ENCODE results near the gene RALGPS1.

The RALGPS1 gene

DNA sequence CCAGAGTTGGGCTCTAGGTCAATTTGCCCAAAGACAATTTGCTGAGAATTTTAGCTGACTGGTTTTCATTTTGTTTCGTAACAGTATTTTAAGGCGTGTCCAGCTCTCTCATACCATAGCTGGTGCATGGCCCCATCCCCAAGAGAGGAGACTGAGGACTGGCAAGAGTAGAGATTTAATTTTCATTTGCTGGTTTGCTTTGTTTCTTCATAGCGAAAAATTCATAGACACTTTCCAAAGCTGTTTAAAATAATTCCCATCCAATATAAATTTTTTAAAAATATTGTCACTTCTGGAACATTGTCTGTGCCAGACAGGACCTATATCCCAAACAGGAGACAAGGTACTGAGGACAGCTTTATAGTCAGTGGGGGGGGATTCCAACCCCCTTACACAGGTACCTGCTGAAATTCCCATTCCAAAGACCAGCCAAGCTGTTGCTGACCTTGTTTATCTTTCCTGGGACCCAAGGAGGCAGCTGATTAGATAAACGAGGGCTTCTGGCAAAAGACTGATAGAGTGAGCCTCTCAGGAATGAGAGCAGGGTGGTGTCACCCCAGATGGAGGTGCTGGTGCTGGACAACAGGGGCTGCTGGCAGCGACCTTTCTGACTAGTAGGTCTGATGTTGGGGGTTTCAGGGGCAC is 214.6 kb downstream of the RALGPS1 start:
- no peak overlapping the region for H3K27ac Mint-ChIP-seq
- H3K27me3 Mint-ChIP-seq, result no peaks in the 10 kb centered on the region

DNA sequence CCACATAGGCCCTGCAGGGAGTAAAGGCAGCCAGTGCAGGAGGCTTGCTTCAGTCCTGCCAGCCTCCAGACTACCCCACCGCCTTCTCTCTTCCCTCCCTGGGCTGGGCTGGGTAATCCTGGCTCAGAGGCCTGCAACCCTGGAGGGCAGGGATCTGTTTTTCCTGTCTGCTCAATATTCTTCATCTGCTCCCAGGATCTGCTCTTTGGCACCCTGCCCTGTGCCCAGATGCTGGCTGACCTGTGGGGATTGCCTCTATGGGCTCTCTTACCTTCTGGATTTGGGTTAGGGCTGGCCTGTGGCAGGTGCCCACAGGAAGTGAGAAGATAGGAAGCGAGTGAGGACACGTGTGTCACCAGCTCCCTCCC is 215.1 kb downstream of the RALGPS1 start:
- no peak overlapping the region for H3K4me3 Mint-ChIP-seq
- peaks cover 2% of the 10 kb centered on the region for H3K36me3 Mint-ChIP-seq
- no peak overlapping the region for H3K27ac Mint-ChIP-seq
- no peaks in the 10 kb centered on the region for H3K4me1 Mint-ChIP-seq (ENCODE audit: low read depth)
- H3K9me3 Mint-ChIP-seq (ENCODE audit: low read depth), result no peaks in the 10 kb centered on the region
- no peaks in the 10 kb centered on the region for H3K27me3 Mint-ChIP-seq

More for the DNA sequence above, 214.6 kb downstream of the RALGPS1 start:
- Mint-ChIP-seq H3K4me1 (ENCODE audit: low read depth) (no peaks in the 10 kb centered on the region), H3K4me3 (no peak overlapping the region), H3K36me3 (peaks cover 2% of the 10 kb centered on the region), H3K9me3 (ENCODE audit: low read depth) (no peaks in the 10 kb centered on the region)

DNA sequence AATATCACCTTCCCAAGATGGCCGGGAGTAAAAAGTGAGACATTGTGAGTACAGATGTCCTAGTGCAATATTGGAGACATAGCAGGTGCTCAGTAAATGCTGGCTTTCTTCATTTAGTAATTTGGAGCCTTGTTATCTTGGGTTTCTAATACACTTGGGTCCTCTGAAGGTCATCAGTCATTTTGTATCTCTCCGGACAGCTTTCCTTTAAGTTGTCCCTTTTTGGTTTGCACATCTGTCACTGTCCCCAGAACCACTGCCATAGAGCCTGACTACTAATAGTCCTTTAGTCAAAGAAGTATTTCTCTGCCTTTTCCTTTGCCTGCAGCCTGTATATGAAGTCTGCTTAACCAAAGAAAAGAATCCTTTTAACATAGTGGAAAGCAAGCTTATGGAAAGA is 215.7 kb downstream of the RALGPS1 start:
- H3K4me1 Mint-ChIP-seq (ENCODE audit: low read depth), result no peaks in the 10 kb centered on the region
- peaks cover 2% of the 10 kb centered on the region for H3K36me3 Mint-ChIP-seq
- no peaks in the 10 kb centered on the region for H3K27me3 Mint-ChIP-seq
- no peaks in the 10 kb centered on the region for H3K9me3 Mint-ChIP-seq (ENCODE audit: low read depth)
- H3K27ac Mint-ChIP-seq, result no peak overlapping the region
- H3K4me3 Mint-ChIP-seq, result no peak overlapping the region

DNA sequence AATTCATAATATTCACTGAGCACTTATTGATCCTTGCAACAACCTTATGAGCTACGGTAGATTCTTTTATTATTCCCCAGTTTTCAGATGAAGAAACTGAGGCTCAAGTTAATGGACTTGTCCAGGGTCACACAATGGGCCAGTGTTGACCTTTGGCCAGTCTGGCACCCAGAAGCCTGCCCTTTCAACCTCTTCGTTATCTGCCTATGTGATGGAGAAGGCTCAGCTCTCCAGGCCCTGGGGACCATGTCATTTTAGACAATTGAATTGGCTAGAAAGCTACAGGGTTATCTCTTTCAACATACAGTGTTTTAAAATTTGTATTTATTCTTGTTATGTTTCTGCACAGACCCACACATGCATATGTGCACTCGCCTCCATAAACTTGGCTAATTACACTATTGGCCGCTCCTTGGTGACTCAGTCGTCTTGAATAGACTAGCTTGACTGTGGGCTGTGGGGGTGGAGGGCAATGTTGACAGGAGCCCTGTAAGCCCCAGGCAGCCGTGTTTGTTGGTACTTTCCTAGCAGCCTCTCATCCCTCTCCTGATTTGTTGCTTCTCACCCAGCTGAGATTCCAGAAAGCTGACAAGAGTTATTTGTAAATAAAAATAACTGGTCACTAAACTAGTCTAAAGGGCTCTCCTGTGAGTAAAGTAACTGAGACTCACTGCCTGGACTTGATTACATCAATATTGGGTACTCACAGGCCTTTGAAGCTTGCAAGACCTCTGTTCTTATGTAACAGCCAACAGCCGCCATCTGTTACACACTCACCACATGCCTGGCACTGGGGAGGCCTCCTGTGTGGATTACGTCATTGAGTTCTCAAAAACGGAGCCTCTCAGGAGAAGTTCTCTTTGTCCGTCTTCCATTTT is 216.3 kb downstream of the RALGPS1 start:
- Mint-ChIP-seq H3K9me3 (ENCODE audit: low read depth) (no peaks in the 10 kb centered on the region), H3K36me3 (peaks cover 2% of the 10 kb centered on the region), H3K4me1 (ENCODE audit: low read depth) (no peaks in the 10 kb centered on the region), H3K27ac (no peak overlapping the region), H3K27me3 (no peaks in the 10 kb centered on the region), H3K4me3 (no peak overlapping the region)

DNA sequence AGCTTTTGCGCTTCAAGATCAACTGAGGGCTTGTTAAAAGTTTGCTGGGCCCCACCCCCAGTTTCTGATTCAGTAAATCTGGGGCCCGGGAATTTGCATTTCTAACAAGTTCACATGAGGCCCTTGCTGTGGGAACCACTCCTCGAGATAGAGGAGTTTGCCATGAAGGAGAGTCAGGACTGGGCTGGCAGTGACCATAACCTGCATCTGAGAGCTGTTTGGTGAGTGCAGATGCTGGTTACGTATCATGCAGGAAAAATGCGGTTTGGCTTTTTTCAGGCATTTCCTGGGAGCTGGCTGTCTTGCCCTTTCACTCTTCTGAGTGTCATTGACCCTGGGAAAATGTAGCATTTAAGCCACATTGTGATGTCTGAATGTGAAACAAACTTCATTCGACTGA is 217.3 kb downstream of the RALGPS1 start:
- Mint-ChIP-seq H3K36me3 (peaks cover 2% of the 10 kb centered on the region), H3K4me1 (ENCODE audit: low read depth) (no peaks in the 10 kb centered on the region), H3K27me3 (no peaks in the 10 kb centered on the region), H3K27ac (no peak overlapping the region), H3K4me3 (no peak overlapping the region), H3K9me3 (ENCODE audit: low read depth) (no peaks in the 10 kb centered on the region)

DNA sequence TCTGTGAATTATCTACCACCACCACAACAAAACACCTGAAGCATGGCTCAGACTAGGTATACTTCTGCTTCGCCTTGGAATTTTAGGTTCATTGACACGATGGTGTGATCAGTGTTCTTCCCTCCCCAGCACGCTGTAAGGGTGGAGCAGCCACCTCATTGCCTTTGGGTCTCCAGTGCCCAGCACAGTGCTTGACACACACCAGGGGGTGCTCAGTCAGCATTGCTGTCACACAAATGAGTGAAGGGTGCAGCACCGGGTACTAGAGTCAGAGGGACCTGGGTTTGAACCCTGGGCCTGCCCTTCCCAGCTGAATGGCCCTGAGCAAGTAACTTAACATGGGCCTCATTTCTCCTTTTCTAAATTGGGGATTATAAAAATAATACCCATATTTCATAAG is 217.8 kb downstream of the RALGPS1 start:
- Mint-ChIP-seq H3K4me3 (no peak overlapping the region), H3K27me3 (no peaks in the 10 kb centered on the region), H3K27ac (no peak overlapping the region), H3K36me3 (peaks cover 2% of the 10 kb centered on the region), H3K9me3 (ENCODE audit: low read depth) (no peaks in the 10 kb centered on the region), H3K4me1 (ENCODE audit: low read depth) (no peaks in the 10 kb centered on the region)

DNA sequence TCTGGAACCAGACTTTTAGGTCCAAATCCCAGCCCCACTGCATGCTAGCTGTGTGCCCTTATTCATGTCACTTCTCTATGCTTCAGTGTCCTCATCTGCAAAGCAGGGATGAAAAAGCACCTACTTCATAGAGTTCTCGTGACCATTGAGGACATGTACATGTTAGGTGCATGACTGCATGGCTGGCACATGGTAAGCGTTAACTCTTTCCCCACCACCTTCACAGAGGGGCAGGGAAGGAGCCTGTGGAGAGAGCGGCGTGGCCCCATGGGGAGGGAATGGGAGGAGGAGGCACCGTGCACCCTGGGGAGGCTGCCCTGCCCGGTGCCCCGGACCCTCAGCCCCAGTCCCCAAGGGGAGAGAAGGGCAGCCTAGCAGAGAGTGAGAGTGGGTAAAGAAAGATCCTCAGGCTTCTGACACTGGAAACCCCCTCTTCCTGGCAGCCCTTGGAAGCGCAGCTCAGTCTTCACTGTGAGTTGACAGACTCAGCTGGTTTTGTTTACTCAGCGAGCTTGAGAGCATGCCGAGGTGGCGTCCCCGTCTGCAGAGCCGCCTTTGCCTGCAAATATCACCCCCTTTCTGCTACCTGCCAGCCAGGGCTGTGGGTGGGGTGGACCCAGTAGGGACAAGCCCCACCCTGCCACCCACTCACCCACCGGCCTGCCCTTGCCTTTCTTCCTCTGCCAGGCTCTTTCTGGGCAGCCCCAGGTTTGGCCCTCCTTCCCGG is 218.5 kb downstream of the RALGPS1 start:
- no peaks in the 10 kb centered on the region for H3K27me3 Mint-ChIP-seq
- H3K4me1 Mint-ChIP-seq (ENCODE audit: low read depth), result no peaks in the 10 kb centered on the region
- no peaks in the 10 kb centered on the region for H3K9me3 Mint-ChIP-seq (ENCODE audit: low read depth)
- no peak overlapping the region for H3K27ac Mint-ChIP-seq
- no peak overlapping the region for H3K4me3 Mint-ChIP-seq
- peaks cover 2% of the 10 kb centered on the region for H3K36me3 Mint-ChIP-seq

DNA sequence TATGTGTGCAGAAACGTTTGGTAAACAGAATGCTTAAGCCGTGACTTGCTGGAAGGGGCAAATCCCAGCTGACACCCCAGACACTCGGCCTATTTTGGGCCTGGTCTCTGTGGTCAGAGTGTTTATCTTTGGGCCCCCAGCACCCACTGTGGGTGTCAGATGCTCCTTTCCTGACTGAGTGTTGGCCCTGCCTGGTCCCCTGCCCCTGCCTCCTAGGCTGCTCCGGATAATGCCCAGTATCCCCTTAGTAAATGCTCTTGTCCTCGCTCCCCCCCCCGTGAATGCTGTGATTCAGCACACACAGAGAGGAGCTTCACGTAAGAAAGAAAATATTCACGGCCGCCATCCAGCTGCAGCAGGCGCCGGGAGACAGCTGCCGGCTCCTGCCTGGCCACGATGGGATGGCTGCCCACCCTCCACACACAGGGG is 219.2 kb downstream of the RALGPS1 start:
- Mint-ChIP-seq H3K9me3 (ENCODE audit: low read depth) (no peaks in the 10 kb centered on the region), H3K36me3 (peaks cover 2% of the 10 kb centered on the region), H3K4me1 (ENCODE audit: low read depth) (no peaks in the 10 kb centered on the region), H3K4me3 (no peak overlapping the region), H3K27me3 (no peaks in the 10 kb centered on the region), H3K27ac (no peak overlapping the region)

DNA sequence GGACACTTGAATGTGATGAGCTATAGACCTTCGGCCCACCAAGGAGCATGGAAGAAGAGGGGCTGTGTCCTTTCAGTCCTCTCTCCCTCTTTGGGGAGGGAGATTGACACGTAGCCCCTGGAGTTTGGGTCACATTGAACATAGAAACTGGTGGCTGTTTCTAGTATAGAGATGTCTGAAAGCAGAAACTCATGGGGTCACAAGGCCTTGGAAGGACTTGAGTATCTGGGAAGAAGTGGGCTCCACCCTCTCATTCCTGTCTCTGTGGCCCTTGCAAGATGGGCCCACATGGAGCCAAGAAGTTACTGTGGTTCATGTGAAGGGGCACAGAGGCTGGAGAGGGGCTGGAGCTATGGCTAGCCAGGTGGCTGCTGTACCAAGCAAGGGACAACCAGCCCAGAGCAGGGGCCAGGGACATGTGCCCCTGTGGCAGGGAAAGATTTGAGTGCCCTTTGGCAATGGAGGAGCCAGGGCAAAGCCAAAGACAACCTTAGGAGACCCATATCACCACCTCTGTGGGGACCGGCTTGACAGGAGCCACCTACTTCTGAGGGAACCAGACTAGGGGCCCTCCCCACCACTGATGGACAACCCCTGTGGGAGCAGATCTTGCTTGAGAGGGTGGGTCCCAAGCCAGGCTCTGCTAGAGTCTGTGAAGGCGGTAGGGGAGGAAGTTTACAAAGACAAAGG is 220.6 kb downstream of the RALGPS1 start:
- Mint-ChIP-seq H3K4me1 (ENCODE audit: low read depth) (no peaks in the 10 kb centered on the region), H3K4me3 (no peak overlapping the region), H3K36me3 (peaks cover 2% of the 10 kb centered on the region), H3K27ac (no peak overlapping the region), H3K9me3 (ENCODE audit: low read depth) (no peaks in the 10 kb centered on the region), H3K27me3 (no peaks in the 10 kb centered on the region)

DNA sequence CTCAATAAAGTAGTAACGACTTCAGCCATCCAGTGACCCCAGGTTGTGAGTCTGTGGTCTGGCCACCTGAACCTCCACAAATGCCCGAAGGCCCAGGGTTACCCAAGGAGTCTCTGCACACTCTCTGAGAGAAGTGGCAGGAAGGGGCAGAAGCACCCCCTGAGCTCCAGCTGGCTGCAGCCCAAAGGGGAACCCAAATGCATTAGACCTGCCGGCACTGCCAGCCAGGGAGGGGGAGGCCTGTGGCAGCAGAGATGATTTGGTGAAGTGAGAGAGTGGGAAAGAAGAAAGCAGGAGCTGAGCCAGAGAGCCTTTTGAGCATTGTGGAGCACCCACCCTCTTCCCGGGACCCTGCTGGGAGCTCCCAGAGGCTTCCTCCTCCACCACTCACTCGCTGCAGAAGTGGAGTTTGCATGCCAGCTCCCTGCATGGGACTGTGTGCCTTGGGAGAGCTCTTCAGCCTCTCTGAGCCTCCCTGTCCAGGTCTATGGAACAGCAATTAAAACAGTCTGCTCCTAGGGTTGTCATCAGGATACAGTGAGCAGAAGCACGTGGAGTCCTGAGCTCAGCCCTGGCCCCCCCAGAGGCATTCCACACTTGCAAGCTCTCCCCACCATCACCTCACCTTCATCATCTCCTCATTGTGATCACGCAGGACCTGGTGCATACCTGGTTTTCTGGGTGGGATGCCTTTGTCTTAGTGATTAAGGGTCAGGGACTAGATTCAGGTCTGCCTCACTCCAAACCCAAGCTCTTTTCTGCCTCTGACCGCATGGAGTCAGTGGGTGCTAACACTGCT is 221.7 kb downstream of the RALGPS1 start:
- no peaks in the 10 kb centered on the region for H3K4me1 Mint-ChIP-seq (ENCODE audit: low read depth)
- H3K4me3 Mint-ChIP-seq, result no peak overlapping the region
- no peaks in the 10 kb centered on the region for H3K9me3 Mint-ChIP-seq (ENCODE audit: low read depth)
- no peak overlapping the region for H3K27ac Mint-ChIP-seq
- no peaks in the 10 kb centered on the region for H3K27me3 Mint-ChIP-seq
- peaks cover 2% of the 10 kb centered on the region for H3K36me3 Mint-ChIP-seq

DNA sequence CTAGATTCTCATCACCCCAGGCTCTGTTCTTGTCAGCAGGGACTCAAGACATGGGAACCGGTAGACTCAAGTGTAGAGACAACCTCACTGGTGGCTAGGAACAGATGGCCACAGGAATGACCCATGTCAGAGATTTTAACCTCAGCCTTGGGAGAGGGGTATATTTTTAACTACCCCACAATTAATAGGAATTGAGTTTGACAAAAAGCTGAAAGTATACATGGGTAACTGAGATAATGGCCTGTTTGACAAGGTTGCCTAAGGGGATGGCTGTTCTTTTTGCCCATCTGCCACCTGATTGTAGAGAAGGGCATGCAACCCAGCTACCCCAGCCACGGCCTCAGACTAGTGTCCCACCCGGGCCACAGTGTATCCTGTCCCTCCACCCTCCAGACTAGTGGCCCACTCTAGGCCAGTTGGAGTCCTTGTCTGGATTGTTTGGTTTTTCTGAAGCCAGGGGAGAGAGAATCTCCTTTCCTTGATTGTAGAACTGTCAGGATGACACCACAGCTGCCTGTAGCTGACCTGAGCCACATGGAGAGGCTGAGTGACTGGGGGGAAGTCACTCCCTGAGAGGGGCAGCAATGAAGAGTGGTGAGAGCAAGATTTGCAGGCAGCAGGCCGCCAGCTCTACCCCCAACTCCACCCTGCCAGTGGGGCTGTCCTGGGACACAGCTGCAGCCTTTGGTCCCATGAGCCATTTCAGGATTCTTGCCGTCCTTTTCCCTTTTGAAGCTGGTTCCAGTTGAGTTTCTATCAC is 222.5 kb downstream of the RALGPS1 start:
- Mint-ChIP-seq H3K4me3 (no peak overlapping the region), H3K9me3 (ENCODE audit: low read depth) (no peaks in the 10 kb centered on the region), H3K4me1 (ENCODE audit: low read depth) (no peaks in the 10 kb centered on the region)

DNA sequence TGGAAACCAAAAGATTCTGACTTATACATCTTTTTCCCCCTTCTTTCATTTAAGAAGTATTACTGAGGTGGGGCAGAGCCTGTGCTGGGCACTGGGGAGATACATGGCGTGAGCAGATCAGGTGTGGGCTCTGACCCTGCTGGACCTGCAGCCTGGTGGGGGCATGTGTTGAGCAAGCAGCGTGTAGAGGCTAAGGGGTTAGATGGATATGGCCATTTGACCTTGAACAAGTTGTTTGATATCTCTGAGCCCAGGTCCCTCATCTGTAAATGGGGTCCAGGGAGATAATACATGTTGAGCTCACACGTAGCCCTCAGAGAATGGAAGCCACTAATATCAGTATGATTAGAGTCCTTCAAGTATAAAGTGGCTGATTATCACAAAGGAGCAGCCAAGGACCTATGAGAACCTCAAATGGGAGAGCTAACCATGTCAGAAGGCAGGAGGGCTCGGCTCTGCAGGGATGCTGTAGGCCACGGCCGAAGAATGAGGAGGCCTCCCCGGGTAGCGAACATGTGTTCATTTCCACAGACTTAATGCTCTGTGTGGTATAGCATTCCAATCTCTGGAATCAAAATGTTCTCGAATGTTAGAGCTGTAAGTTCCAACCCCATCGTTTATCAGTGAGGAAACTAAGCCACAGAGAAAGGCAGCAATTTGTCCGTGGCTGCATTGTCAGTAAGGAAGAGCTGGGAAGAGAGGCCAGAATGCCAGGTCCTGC is 223.2 kb downstream of the RALGPS1 start:
- H3K4me1 Mint-ChIP-seq (ENCODE audit: low read depth), result no peaks in the 10 kb centered on the region
- H3K9me3 Mint-ChIP-seq (ENCODE audit: low read depth), result no peaks in the 10 kb centered on the region
- H3K27me3 Mint-ChIP-seq, result no peaks in the 10 kb centered on the region
- H3K4me3 Mint-ChIP-seq, result no peak overlapping the region
- H3K27ac Mint-ChIP-seq, result no peak overlapping the region
- H3K36me3 Mint-ChIP-seq, result peaks cover under 1% of the 10 kb centered on the region

More for the DNA sequence above, 222.5 kb downstream of the RALGPS1 start:
- no peak overlapping the region for H3K27ac Mint-ChIP-seq
- no peaks in the 10 kb centered on the region for H3K27me3 Mint-ChIP-seq
- H3K36me3 Mint-ChIP-seq, result peaks cover 2% of the 10 kb centered on the region

DNA sequence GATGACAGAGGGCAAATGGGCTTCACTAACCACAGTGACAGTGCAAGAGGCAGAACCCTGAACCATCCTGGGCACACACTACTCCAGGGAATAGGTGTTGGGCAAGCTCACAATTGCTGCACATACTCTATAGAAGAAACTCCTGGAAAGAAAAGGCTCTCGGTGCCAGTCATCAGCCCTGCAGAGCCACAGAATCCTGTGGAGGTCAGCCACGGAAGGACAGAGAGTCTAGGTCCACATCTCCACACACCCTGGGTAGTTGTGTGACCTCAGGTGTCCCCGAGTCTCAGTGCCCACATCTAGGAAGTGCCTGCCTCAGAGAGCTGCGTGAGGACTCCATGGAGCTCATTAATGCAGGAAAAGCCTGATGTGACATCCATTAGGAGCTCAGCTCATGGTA is 223.9 kb downstream of the RALGPS1 start:
- no peaks in the 10 kb centered on the region for H3K4me1 Mint-ChIP-seq (ENCODE audit: low read depth)
- H3K27ac Mint-ChIP-seq, result no peak overlapping the region
- no peaks in the 10 kb centered on the region for H3K9me3 Mint-ChIP-seq (ENCODE audit: low read depth)
- no peaks in the 10 kb centered on the region for H3K27me3 Mint-ChIP-seq
- no peaks in the 10 kb centered on the region for H3K36me3 Mint-ChIP-seq
- no peak overlapping the region for H3K4me3 Mint-ChIP-seq
